Endothelial cell of umbilical vein (primary cell): ENCODE data around the gene ZNF384. TPM values are rescaled to one million over a fixed set of nuclear protein-coding genes. Genes with fewer than 3 reads are reported as not detected.

Source experiments
- BruUV-seq: library from RNA; stranded (reverse); fragments of 400-500 nt; replicated peaks from 2 replicates; lab custom pipeline; 2021; lab: Mats Ljungman, UMichigan
- CTCF ChIA-PET: fragments of 300-600, 350-600 bp; sonication (Branson Sonifier 250); formaldehyde crosslinking; loops from one replicate; lab custom pipeline; 2021; ENCODE audit warnings: antibody characterized with exemption, inconsistent platforms; lab: Charles Lee
- POLR2A ChIA-PET: fragments of 300-600, 350-600 bp; sonication (Branson Sonifier 250); formaldehyde crosslinking; loops from one replicate; lab custom pipeline; 2021; ENCODE audit warnings: antibody characterized with exemption, inconsistent platforms; lab: Charles Lee
- DNase-seq: peaks from one replicate; pipeline ENCODE4 v3.0.0-alpha.2; 2011; ENCODE audit warnings: low read depth, low spot score
- FAIRE-seq: peaks from 2 replicates; lab custom pipeline; 2011; peaks lifted over from hg19 to GRCh38; lab: Jason Lieb, UNC
- H2AFZ ChIP-seq: 2 replicates; pipeline ENCODE4 v1.6.0; 2012; ENCODE audit warnings: low read depth, low read length, control low read depth, inconsistent platforms
- H3K27ac ChIP-seq: 2 replicates; pipeline ENCODE4 v1.5.1; 2011; ENCODE audit warnings: low read depth, mild to moderate bottlenecking, control low read depth, low read length, moderate library complexity; ENCODE audit not compliant: insufficient read depth
- H3K27me3 ChIP-seq, 2 experiments: 2 replicates each; pipeline versions ENCODE4 v1.6.0 to v1.6.1; 2011; ENCODE audit warnings: low read length in 2 of 2, mixed read lengths in 1 of 2; ENCODE audit not compliant: control insufficient read depth in 2 of 2, insufficient read depth in 2 of 2
- H3K36me3 ChIP-seq, 2 experiments: 2 replicates in 1 of 2; 3 replicates in 1 of 2; pipeline ENCODE4 v1.5.1; 2011; ENCODE audit warnings: low read length in 2 of 2, mild to moderate bottlenecking in 1 of 2, moderate library complexity in 1 of 2; ENCODE audit not compliant: control insufficient read depth in 2 of 2, insufficient read depth in 2 of 2; ENCODE audit errors: extremely low read depth in 1 of 2
- H3K4me1 ChIP-seq: 3 replicates; pipeline ENCODE4 v1.5.1; 2011; ENCODE audit warnings: mild to moderate bottlenecking, low read length; ENCODE audit not compliant: control insufficient read depth, insufficient read depth; ENCODE audit errors: extremely low read depth
- H3K4me2 ChIP-seq: 2 replicates; pipeline ENCODE4 v1.6.1; 2011; ENCODE audit warnings: low read length, control low read depth, mixed read lengths; ENCODE audit not compliant: insufficient read depth
- H3K4me3 ChIP-seq, 3 experiments: fragments of 200-600 bp in 1 of 3; sonication (generic), shearing (Covaris generic) in 1 of 3; replicated peaks in 1 of 3; 2 replicates each; pipeline ENCODE4 v1.5.1; 2011 to 2016; ENCODE audit warnings: control low read depth in 3 of 3, low read length in 3 of 3, mild to moderate bottlenecking in 2 of 3, inconsistent platforms in 1 of 3, low read depth in 1 of 3, moderate library complexity in 1 of 3; ENCODE audit not compliant: insufficient read depth in 1 of 3
- H3K79me2 ChIP-seq: 2 replicates; pipeline ENCODE4 v1.6.0; 2012; ENCODE audit warnings: low read length, inconsistent platforms; ENCODE audit not compliant: control insufficient read depth, insufficient read depth
- H3K9ac ChIP-seq: replicated peaks from 2 replicates; pipeline ENCODE3; 2011; ENCODE audit warnings: low read length, control low read depth; ENCODE audit not compliant: insufficient read depth; ENCODE audit errors: extremely low read depth
- H3K9me1 ChIP-seq: replicated peaks from 3 replicates; pipeline ENCODE4 v1.6.0; 2011; ENCODE audit warnings: mild to moderate bottlenecking, low read length; ENCODE audit not compliant: control insufficient read depth, insufficient read depth; ENCODE audit errors: extremely low read depth
- H3K9me3 ChIP-seq: replicated peaks from 2 replicates; pipeline ENCODE4 v1.5.1; 2012; ENCODE audit warnings: low read length, inconsistent platforms; ENCODE audit not compliant: control insufficient read depth, insufficient read depth
- H4K20me1 ChIP-seq: replicated peaks from 2 replicates; pipeline ENCODE3; 2011; ENCODE audit warnings: mild to moderate bottlenecking, low read length; ENCODE audit not compliant: control insufficient read depth, insufficient read depth; ENCODE audit errors: extremely low read depth
- CTCF ChIP-seq, 2 donors: IDR thresholded peaks; 1 replicate in 1 of 2; 2 replicates in 1 of 2; pipeline ENCODE4 v1.5.1; 2011; ENCODE audit warnings: low read length in 2 of 2, mild to moderate bottlenecking in 2 of 2, moderate library complexity in 2 of 2, control low read depth in 1 of 2, inconsistent platforms in 1 of 2, low read depth in 1 of 2; ENCODE audit not compliant: insufficient read depth in 1 of 2; ENCODE audit errors: extremely low read depth in 1 of 2
- EZH2 ChIP-seq: IDR thresholded peaks from 2 replicates; pipeline ENCODE4 v1.6.1; 2012; ENCODE audit warnings: borderline replicate concordance, low read depth, mild to moderate bottlenecking, moderate library complexity, low read length, inconsistent platforms; ENCODE audit not compliant: severe bottlenecking
- FOS ChIP-seq: IDR thresholded peaks from 2 replicates; pipeline ENCODE4 v1.6.1; 2011; ENCODE audit warnings: mild to moderate bottlenecking, low read length, moderate library complexity, borderline replicate concordance; ENCODE audit not compliant: insufficient read depth
- GATA2 ChIP-seq: IDR thresholded peaks from 2 replicates; pipeline ENCODE4 v1.7.0; 2011; ENCODE audit warnings: low read depth, mild to moderate bottlenecking, moderate library complexity, mixed read lengths, low read length; ENCODE audit not compliant: insufficient read length, insufficient read depth
- JUN ChIP-seq: IDR thresholded peaks from 2 replicates; pipeline ENCODE4 v1.6.1; 2011; ENCODE audit warnings: borderline replicate concordance, low read depth; ENCODE audit not compliant: insufficient read length, insufficient read depth
- MAX ChIP-seq: IDR thresholded peaks from 2 replicates; pipeline ENCODE4 v1.6.1; 2011; ENCODE audit not compliant: insufficient read depth, insufficient read length
- MYC ChIP-seq: IDR thresholded peaks from one replicate; pipeline ENCODE4 v1.6.1; 2011; ENCODE audit warnings: mild to moderate bottlenecking, low read depth, low read length
- POLR2A ChIP-seq: IDR thresholded peaks from 2 replicates; pipeline ENCODE4 v1.6.1; 2012; ENCODE audit warnings: low read depth, mild to moderate bottlenecking, control low read depth, low read length
- POLR2AphosphoS5 ChIP-seq: IDR thresholded peaks from 2 replicates; pipeline ENCODE4 v1.6.1; 2012; ENCODE audit warnings: low read depth, mild to moderate bottlenecking, control low read depth, low read length, moderate library complexity; ENCODE audit not compliant: insufficient read depth
- dilution Hi-C: fragments of 300-500 bp; cut with MboI; formaldehyde crosslinking; loops from one replicate; pipeline ENCODE4 v1.15.0; 2019; ENCODE audit warnings: low sequenced_read_pairs; ENCODE audit not compliant: extremely low pct_ligation_motif_present
- intact Hi-C: fragments of 100-400 bp; cut with micrococcal nuclease; formaldehyde crosslinking; loops from one replicate; pipeline ENCODE4 v1.10.0; 2022
- polyA plus RNA-seq, 4 experiments: library from polyadenylated mRNA; depleted of rRNA in 3 of 4; stranded (reverse) in 3 of 4; unstranded in 1 of 4; fragments of >200 nt; gene quantifications; 2 replicates each; pipeline versions ENCODE4 v1.2.1 to v1.2.3, GENCODE V29; 2011 to 2012; ENCODE audit warnings: missing spikeins in 1 of 4
- total RNA-seq: library from RNA; stranded (reverse); gene quantifications from 2 replicates; pipeline ENCODE4 v1.2.3, GENCODE V29; 2021

The ZNF384 gene
- total and polyA plus RNA-seq, 2 donors (not counting 3 experiments of a cell fraction or from before 2014, with no cell fraction given), result 52.8 to 58.3 TPM

- Histone ChIP-seq H3K9me3 (no peaks in the 10 kb centered on the region), H2AFZ (peak within 1 kb of the TSS; percentile 62), H3K79me2 (no peaks in the 10 kb centered on the region), H3K9ac (no peak within 1 kb of the TSS), H3K4me2 (no peak within 1 kb of the TSS), H3K4me3 (no peak within 1 kb of the TSS), H3K36me3 (no peaks in the 10 kb centered on the region), H3K9me1 (no peaks in the 10 kb centered on the region), H3K4me1 (peaks cover 13% of the 10 kb centered on the region), H3K27ac (no peak within 1 kb of the TSS), H3K27me3 (peaks cover 0 to under 1% of the 10 kb centered on the region in 2 experiments), H4K20me1 (no peaks in the 10 kb centered on the region)
- dilution Hi-C loops, result no loop called here
- ChIA-PET CTCF (interaction anchor here (1.0 to 1.5 kb wide), 3 partner anchors 9 to 15 kb away, joined by 4 to 6 read pairs (median 4); no protein-coding TSS in a partner anchor), POLR2A (interaction anchor here (0.6 kb wide), 1 partner anchor 13 kb away, joined by 3 read pairs; no protein-coding TSS in a partner anchor)
- no peak for TF ChIP-seq CTCF (IDR thresholded peaks at IDR 0.05; ENCODE audit: extremely low read depth in 1 of 2, insufficient read depth in 1 of 2, low read depth in 1 of 2, low read length in 2 of 2)
- no peak for TF ChIP-seq EZH2
- no peak for TF ChIP-seq MAX
- TF ChIP-seq MYC, result no peak
- TF ChIP-seq POLR2A, result no peak
- no peak for TF ChIP-seq GATA2
- TF ChIP-seq JUN, result no peak
- no peak for TF ChIP-seq POLR2AphosphoS5
- no peak for TF ChIP-seq FOS
- no TSS peak for BruUV-seq
- intact Hi-C loops, result no loop called here
- DNase-seq, result no peak
- FAIRE-seq, result peak; percentile 31
These were observed 53.2 kb downstream of the ZNF384 start, which contains the start of gene LPAR5 for GRCh38 chr12:6635856-6636531. LPAR5 (minus strand) TSS chr12:6635959; CDS start chr12:6621248, 14,711 bp downstream.
